Keratinocyte (primary cell): Measurements from ENCODE around the gene AJM1.

Source experiments
- CTCF ChIP-seq, 3 experiments: IDR thresholded peaks in 1 of 3; conservative IDR thresholded peaks in 1 of 3; optimal IDR thresholded peaks in 1 of 3; 2 replicates in 2 of 3; 3 replicates in 1 of 3; pipeline versions ENCODE3 to v1.5.1; 2011; ENCODE audit warnings: low read length in 3 of 3, mild to moderate bottlenecking in 3 of 3, moderate library complexity in 2 of 3, control low read depth in 1 of 3, inconsistent platforms in 1 of 3; ENCODE audit not compliant: insufficient read depth in 2 of 3; ENCODE audit errors: extremely low read depth in 1 of 3
- EZH2 ChIP-seq: IDR thresholded peaks from one replicate; pipeline ENCODE4 v1.6.1; 2012; ENCODE audit warnings: inconsistent platforms, mild to moderate bottlenecking, low read length, moderate library complexity

- no peak for TF ChIP-seq CTCF (optimal IDR thresholded peaks at IDR 0.05 in 1 of 3, IDR thresholded peaks at IDR 0.05 in 1 of 3, conservative IDR thresholded peaks at IDR 0.05 in 1 of 3; ENCODE audit: extremely low read depth in 1 of 3, insufficient read depth in 2 of 3, low read length in 3 of 3)
- no peak for TF ChIP-seq EZH2
These were observed 12.9 kb upstream of the AJM1 start for GRCh38 chr9:136829412-136829811.
